ENCODE data around the gene RBM26. TPM values are rescaled to one million over a fixed set of nuclear protein-coding genes. Genes with fewer than 3 reads are reported as not detected.

The RBM26 gene
- total RNA-seq (10 to 100 TPM; 76.7 to 97.8 (median 77.9) TPM), total RNA-seq (111 to 257 (median 188) reads per million in 29 experiments)
- total RNA-seq (2013) = 63.2 TPM

- H3K4me1 ChIP-seq (ENCODE audit: control insufficient read depth in 1 of 2, extremely low read depth in 1 of 2, insufficient read depth in 2 of 2, low read length in 2 of 2) = peaks cover 18 to 45% of the 10 kb centered on the region in 2 experiments
- Mint-ChIP-seq H3K36me3 (peaks cover 2% of the 10 kb centered on the region), H3K27ac (peak within 1 kb of the TSS; percentile 95 to 99), H3K27me3 (no peaks in the 10 kb centered on the region), H3K9me3 (no peaks in the 10 kb centered on the region), H3K4me1 (peaks cover 17 to 33% (median 24%) of the 10 kb centered on the region in 3 donors), H3K4me3 (peak within 1 kb of the TSS in 1 of 3 donors; percentile 94)
- peak; percentile 84 to 98 (median 91) for DNase-seq
- ChIA-PET CTCF (interaction anchor here (0.6 to 3.9 kb wide), 11 partner anchors 12 to 682 kb away, joined by 3 to 23 read pairs (median 5); partner anchors contain the start of gene NDFIP2 (in 1 of the 2)), POLR2A (interaction anchor here (0.6 to 1.5 kb wide), 4 partner anchors 13 to 134 kb away, joined by 5 to 7 read pairs (median 6); no protein-coding TSS in a partner anchor)
- no peaks in the 10 kb centered on the region for H3K27me3 ChIP-seq (replicated peaks in 1 of 2; ENCODE audit: control insufficient read depth in 2 of 2, extremely low read depth in 1 of 2, insufficient read depth in 2 of 2, low read length in 1 of 2)
- WGBS (ENCODE audit: insufficient coverage) = under 1% methylated on average over 42 of the region's 72 CpGs
- peak within 1 kb of the TSS; percentile 90 for H3K27ac ChIP-seq (ENCODE audit: low read length)
- H3K9me3 ChIP-seq = no peaks in the 10 kb centered on the region
- peak within 1 kb of the TSS; percentile 65 to 98 for H3K4me3 ChIP-seq (ENCODE audit: control insufficient read depth in 1 of 2, extremely low read depth in 1 of 2, low read length in 1 of 2)
- peak; percentile 89 to 91 (median 90) for ATAC-seq (replicated peaks in 1 of 4)
- no peaks in the 10 kb centered on the region for H3K36me3 ChIP-seq (ENCODE audit: control insufficient read depth in 2 of 2, extremely low read depth in 1 of 2, insufficient read depth in 1 of 2, low read length in 1 of 2)
Observed at GRCh38 chr13:79405831-79406596, at the start of gene RBM26. Gene RBM26, minus strand, starts transcription at chr13:79406255. Its CDS starts 481 bp downstream, at chr13:79405774.

- Histone ChIP-seq H3K4me1 (ENCODE audit: control insufficient read depth in 1 of 2, extremely low read depth in 1 of 2, insufficient read depth in 2 of 2, low read length in 2 of 2) (peaks cover 5 to 8% of the 10 kb centered on the region in 2 experiments), H3K27me3 (replicated peaks in 1 of 2; ENCODE audit: control insufficient read depth in 2 of 2, extremely low read depth in 1 of 2, insufficient read depth in 2 of 2, low read length in 1 of 2) (no peaks in the 10 kb centered on the region), H3K4me3 (ENCODE audit: control insufficient read depth in 1 of 2, extremely low read depth in 1 of 2, low read length in 1 of 2) (no peak overlapping the region), H3K36me3 (ENCODE audit: control insufficient read depth in 2 of 2, extremely low read depth in 1 of 2, insufficient read depth in 1 of 2, low read length in 1 of 2) (no peaks in the 10 kb centered on the region), H3K9me3 (no peaks in the 10 kb centered on the region), H3K27ac (ENCODE audit: low read length) (no peak overlapping the region)
- DNase-seq (no peak), ATAC-seq (replicated peaks in 1 of 4) (no peak)
- Mint-ChIP-seq H3K4me3 (no peak overlapping the region), H3K4me1 (peaks cover 18 to 33% (median 25%) of the 10 kb centered on the region in 3 donors), H3K27me3 (no peaks in the 10 kb centered on the region), H3K27ac (no peak overlapping the region), H3K9me3 (no peaks in the 10 kb centered on the region), H3K36me3 (no peaks in the 10 kb centered on the region)
- 100% methylated on average over 4 of the region's 7 CpGs for WGBS (ENCODE audit: insufficient coverage)
- POLR2A ChIA-PET = no interaction called here
- CTCF ChIA-PET = no interaction called here
Observed at GRCh38 chr13:79455331-79455730, 49.3 kb upstream of the RBM26 start.

- ChIA-PET CTCF (interaction anchor here in 1 of 2 donors (1.8 kb wide), 1 partner anchor 46 kb away, joined by 5 read pairs; no protein-coding TSS in a partner anchor), POLR2A (interaction anchor here in 1 of 2 donors (1.3 kb wide), 2 partner anchors 28 to 29 kb away, joined by 4 to 7 read pairs; partner anchors contain the start of gene NDFIP2)
- H3K27me3 Mint-ChIP-seq = no peaks in the 10 kb centered on the region
- peaks cover 14 to 18% of the 10 kb centered on the region in 2 experiments for H3K4me1 ChIP-seq (ENCODE audit: control insufficient read depth in 1 of 2, extremely low read depth in 1 of 2, insufficient read depth in 2 of 2, low read length in 2 of 2)
- DNase-seq = no peak
- no peaks in the 10 kb centered on the region for H3K27me3 ChIP-seq (replicated peaks in 1 of 2; ENCODE audit: control insufficient read depth in 2 of 2, extremely low read depth in 1 of 2, insufficient read depth in 2 of 2, low read length in 1 of 2)
- H3K4me3 ChIP-seq (ENCODE audit: control insufficient read depth in 1 of 2, extremely low read depth in 1 of 2, low read length in 1 of 2) = no peak overlapping the region
- no peak overlapping the region for H3K4me3 Mint-ChIP-seq
- H3K9me3 Mint-ChIP-seq = no peaks in the 10 kb centered on the region
- ATAC-seq (replicated peaks in 1 of 4) = no peak
- H3K36me3 Mint-ChIP-seq = no peaks in the 10 kb centered on the region
- WGBS (ENCODE audit: insufficient coverage) = no CpG with 5 or more reads among the region's 3 CpGs
- H3K9me3 ChIP-seq = no peaks in the 10 kb centered on the region
- H3K27ac ChIP-seq (ENCODE audit: low read length) = peak overlapping the region; percentile 46
- H3K36me3 ChIP-seq (ENCODE audit: control insufficient read depth in 2 of 2, extremely low read depth in 1 of 2, insufficient read depth in 1 of 2, low read length in 1 of 2) = no peaks in the 10 kb centered on the region
- H3K4me1 Mint-ChIP-seq = peaks cover 42 to 50% (median 43%) of the 10 kb centered on the region in 3 donors
- H3K27ac Mint-ChIP-seq = peak overlapping the region in 1 of 2 donors; percentile 91
Observed at GRCh38 chr13:79452239-79452913, 46.3 kb upstream of the RBM26 start.

- Histone ChIP-seq H3K4me3 (ENCODE audit: control insufficient read depth in 1 of 2, extremely low read depth in 1 of 2, low read length in 1 of 2) (no peak overlapping the region), H3K27ac (ENCODE audit: low read length) (peak overlapping the region; percentile 46), H3K4me1 (ENCODE audit: control insufficient read depth in 1 of 2, extremely low read depth in 1 of 2, insufficient read depth in 2 of 2, low read length in 2 of 2) (peaks cover 15 to 18% of the 10 kb centered on the region in 2 experiments), H3K36me3 (ENCODE audit: control insufficient read depth in 2 of 2, extremely low read depth in 1 of 2, insufficient read depth in 1 of 2, low read length in 1 of 2) (no peaks in the 10 kb centered on the region), H3K9me3 (no peaks in the 10 kb centered on the region), H3K27me3 (replicated peaks in 1 of 2; ENCODE audit: control insufficient read depth in 2 of 2, extremely low read depth in 1 of 2, insufficient read depth in 2 of 2, low read length in 1 of 2) (no peaks in the 10 kb centered on the region)
- Mint-ChIP-seq H3K4me3 (peak overlapping the region; percentile 22 to 56 (median 46)), H3K27me3 (no peaks in the 10 kb centered on the region), H3K27ac (peak overlapping the region; percentile 79 to 91), H3K4me1 (peaks cover 44 to 52% (median 46%) of the 10 kb centered on the region in 3 donors), H3K9me3 (no peaks in the 10 kb centered on the region), H3K36me3 (no peaks in the 10 kb centered on the region)
- DNase-seq = peak; percentile 47 to 88 (median 74)
- ChIA-PET CTCF (interaction anchor here in 1 of 2 donors (0.5 to 1.8 kb wide), 6 partner anchors 27 to 1755 kb away, joined by 3 to 8 read pairs (median 4); partner anchors contain the start of genes NDFIP2 and SLAIN1), POLR2A (interaction anchor here (0.6 to 1.3 kb wide), 4 partner anchors 12 to 50 kb away, joined by 3 to 7 read pairs (median 4); partner anchors contain the start of gene NDFIP2 (in 1 of the 2))
- peak; percentile 100 for ATAC-seq (replicated peaks in 1 of 4)
- WGBS (ENCODE audit: insufficient coverage) = 0% methylated on average over 1 of the region's 3 CpGs
Observed at GRCh38 chr13:79451500-79451962, 45.5 kb upstream of the RBM26 start.

- Mint-ChIP-seq H3K27me3 (no peaks in the 10 kb centered on the region), H3K4me3 (no peak overlapping the region), H3K4me1 (peaks cover 52 to 61% (median 57%) of the 10 kb centered on the region in 3 donors), H3K27ac (no peak overlapping the region), H3K9me3 (no peaks in the 10 kb centered on the region), H3K36me3 (no peaks in the 10 kb centered on the region)
- DNase-seq (no peak), ATAC-seq (replicated peaks in 1 of 4) (no peak)
- no CpG with 5 or more reads among the region's 4 CpGs for WGBS (ENCODE audit: insufficient coverage)
- no peak overlapping the region for H3K4me3 ChIP-seq (ENCODE audit: control insufficient read depth in 1 of 2, extremely low read depth in 1 of 2, low read length in 1 of 2)
- no peaks in the 10 kb centered on the region for H3K27me3 ChIP-seq (replicated peaks in 1 of 2; ENCODE audit: control insufficient read depth in 2 of 2, extremely low read depth in 1 of 2, insufficient read depth in 2 of 2, low read length in 1 of 2)
- ChIA-PET CTCF (interaction anchor here in 1 of 2 donors (0.6 kb wide), 1 partner anchor 93 kb away, joined by 3 read pairs; no protein-coding TSS in a partner anchor), POLR2A (no interaction called here)
- no peaks in the 10 kb centered on the region for H3K9me3 ChIP-seq
- H3K4me1 ChIP-seq (ENCODE audit: control insufficient read depth in 1 of 2, extremely low read depth in 1 of 2, insufficient read depth in 2 of 2, low read length in 2 of 2) = peaks cover 18 to 24% of the 10 kb centered on the region in 2 experiments
- no peaks in the 10 kb centered on the region for H3K36me3 ChIP-seq (ENCODE audit: control insufficient read depth in 2 of 2, extremely low read depth in 1 of 2, insufficient read depth in 1 of 2, low read length in 1 of 2)
- no peak overlapping the region for H3K27ac ChIP-seq (ENCODE audit: low read length)
Observed at GRCh38 chr13:79450110-79450509, 44.1 kb upstream of the RBM26 start.

GRCh38 chr13:79448413-79448812 lies 42.4 kb upstream of the RBM26 start:
- Mint-ChIP-seq H3K27ac (no peak overlapping the region), H3K4me3 (no peak overlapping the region), H3K36me3 (no peaks in the 10 kb centered on the region), H3K4me1 (peaks cover 52 to 61% (median 57%) of the 10 kb centered on the region in 3 donors), H3K9me3 (no peaks in the 10 kb centered on the region), H3K27me3 (no peaks in the 10 kb centered on the region)
- Histone ChIP-seq H3K27me3 (replicated peaks in 1 of 2; ENCODE audit: control insufficient read depth in 2 of 2, extremely low read depth in 1 of 2, insufficient read depth in 2 of 2, low read length in 1 of 2) (no peaks in the 10 kb centered on the region), H3K9me3 (no peaks in the 10 kb centered on the region), H3K4me3 (ENCODE audit: control insufficient read depth in 1 of 2, extremely low read depth in 1 of 2, low read length in 1 of 2) (no peak overlapping the region), H3K4me1 (ENCODE audit: control insufficient read depth in 1 of 2, extremely low read depth in 1 of 2, insufficient read depth in 2 of 2, low read length in 2 of 2) (peaks cover 18 to 24% of the 10 kb centered on the region in 2 experiments), H3K27ac (ENCODE audit: low read length) (no peak overlapping the region), H3K36me3 (ENCODE audit: control insufficient read depth in 2 of 2, extremely low read depth in 1 of 2, insufficient read depth in 1 of 2, low read length in 1 of 2) (no peaks in the 10 kb centered on the region)
- ATAC-seq (replicated peaks in 1 of 4) = no peak
- DNase-seq = peak in 1 of 35 experiments; percentile 37
- WGBS (ENCODE audit: insufficient coverage) = 67% methylated on average over 1 of the region's 1 CpG
- POLR2A ChIA-PET = no interaction called here
- CTCF ChIA-PET = no interaction called here
